Adrenal gland (tissue), 5 donors: Measurements from ENCODE around the gene SPIRE1.

Experiments
- CTCF ChIP-seq, 6 experiments: fragments of 450-650 bp in 4 of 6; fragments of 200-600 bp in 2 of 6; sonication (generic) in 1 of 6; IDR thresholded peaks; 1 replicate in 5 of 6; 2 replicates in 1 of 6; pipeline versions ENCODE4 v1.5.1 to v1.8.0; 2016 to 2021; ENCODE audit warnings: antibody characterized with exemption in 6 of 6, mild to moderate bottlenecking in 2 of 6, moderate library complexity in 1 of 6
- POLR2A ChIP-seq, 2 donors: fragments of 450-650 bp; IDR thresholded peaks; one replicate each; pipeline ENCODE4 v1.6.1; 2017; ENCODE audit warnings: antibody characterized with exemption in 2 of 2, mild to moderate bottlenecking in 2 of 2, moderate library complexity in 1 of 2
- donor health status: DM: no; HTN: no; CAD: no.

- TF ChIP-seq CTCF (IDR thresholded peaks at IDR 0.05) (no peak), POLR2A (IDR thresholded peaks at IDR 0.05) (no peak)
Measured at GRCh38 chr18:12433829-12434540, 223.9 kb downstream of the SPIRE1 start.
